Neural cell (in vitro differentiated cells): Measurements from ENCODE around the gene MED26.

Experiments
- CTCF ChIP-seq: fragments of 450-650 bp; IDR thresholded peaks from 2 replicates; pipeline ENCODE4 v1.5.1; 2014; ENCODE audit warnings: antibody characterized with exemption, mild to moderate bottlenecking, moderate library complexity; ENCODE audit not compliant: poor library complexity, severe bottlenecking
- EZH2 ChIP-seq: fragments of 200-600, 300-800 bp; shearing (Covaris generic), sonication (generic); IDR thresholded peaks from 2 replicates; pipeline ENCODE4 v1.6.1; 2014; ENCODE audit warnings: antibody characterized with exemption, low read length, borderline replicate concordance, mild to moderate bottlenecking; ENCODE audit not compliant: insufficient read depth, poor library complexity, severe bottlenecking
- MXI1 ChIP-seq: fragments of 450-650 bp; conservative IDR thresholded peaks from 2 replicates; pipeline ENCODE4 v1.6.1; 2014; ENCODE audit warnings: antibody characterized with exemption, mild to moderate bottlenecking; ENCODE audit not compliant: poor library complexity, severe bottlenecking
- POLR2AphosphoS5 ChIP-seq: IDR thresholded peaks from 2 replicates; pipeline ENCODE4 v1.6.1; 2012

- TF ChIP-seq CTCF (no peak), EZH2 (no peak), MXI1 (no peak), POLR2AphosphoS5 (no peak)
These were observed 17.1 kb upstream of the MED26 start for GRCh38 chr19:16645140-16645539.
